BJ (cell line): ENCODE results near the gene COG1. TPM values are rescaled to one million over a fixed set of nuclear protein-coding genes. Genes with fewer than 3 reads are reported as not detected.

ENCODE experiments used
- CTCF ChIA-PET: fragments of 350-600 bp; formaldehyde crosslinking; extraction: SDS; loops from one replicate; lab custom pipeline; 2021; ENCODE audit warnings: antibody characterized with exemption, inconsistent platforms; lab: Yijun Ruan, JAX
- POLR2A ChIA-PET: fragments of 300-600 bp; sonication (Branson Sonifier 250); formaldehyde crosslinking; extraction: SDS; loops from one replicate; lab custom pipeline; 2021; ENCODE audit warnings: antibody characterized with exemption; lab: Charles Lee
- DNase-seq: peaks from one replicate; pipeline ENCODE4 v3.0.0-alpha.2; 2011; ENCODE audit warnings: low read depth
- H3K27me3 ChIP-seq: 2 replicates; pipeline ENCODE4 v1.6.0; 2011; ENCODE audit warnings: low read length; ENCODE audit not compliant: control insufficient read depth, insufficient read depth
- H3K36me3 ChIP-seq: 2 replicates; pipeline ENCODE4 v1.5.1; 2011; ENCODE audit warnings: low read length; ENCODE audit not compliant: control insufficient read depth, insufficient read depth
- H3K4me3 ChIP-seq: 2 replicates; pipeline ENCODE4 v1.5.1; 2011; ENCODE audit warnings: low read depth, mild to moderate bottlenecking, control low read depth, low read length
- polyA plus RNA-seq: library from polyadenylated mRNA; depleted of rRNA; stranded (reverse); fragments of >200 nt; gene quantifications from 2 replicates; pipeline ENCODE4 v1.2.3, GENCODE V29; 2011
- TF ChIP-seq, protein P1 (sequence below): IDR thresholded peaks from 2 replicates; pipeline ENCODE4 v1.5.1; 2011; ENCODE audit warnings: low read depth, mild to moderate bottlenecking, control low read depth, inconsistent platforms, low read length, moderate library complexity; ENCODE audit not compliant: insufficient read depth

The COG1 gene
- polyA plus RNA-seq, 1 experiment, result 54.9 TPM

DNA sequence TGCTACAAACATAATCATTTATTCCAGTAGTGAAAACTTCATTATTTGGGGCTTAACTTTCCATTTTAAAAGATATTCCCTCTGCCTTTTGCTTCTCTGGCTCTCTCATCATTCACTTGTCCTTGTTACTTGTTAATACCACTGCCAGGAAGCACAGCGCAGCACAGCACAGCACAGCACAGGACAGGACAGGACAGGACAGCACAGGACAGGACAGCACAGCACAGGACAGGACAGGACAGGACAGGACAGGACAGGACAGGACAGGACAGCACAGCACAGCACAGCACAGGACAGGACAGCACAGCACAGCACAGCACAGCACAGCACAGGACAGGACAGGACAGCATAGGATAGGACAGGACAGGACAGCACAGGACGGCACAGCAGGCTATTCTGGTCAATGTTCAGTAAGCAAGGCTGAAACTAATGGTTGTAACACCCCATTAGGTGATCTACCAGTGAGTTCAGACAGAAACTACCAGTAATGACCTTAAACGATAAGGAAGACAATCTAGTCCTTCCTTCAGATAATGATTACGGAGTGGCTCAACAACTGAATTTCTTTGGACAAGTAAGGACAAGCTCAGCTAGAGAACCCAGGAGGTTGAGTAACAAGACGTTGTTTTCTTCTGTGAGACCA lies 31.9 kb downstream of the COG1 start:
- TF ChIP-seq, protein P1, sequence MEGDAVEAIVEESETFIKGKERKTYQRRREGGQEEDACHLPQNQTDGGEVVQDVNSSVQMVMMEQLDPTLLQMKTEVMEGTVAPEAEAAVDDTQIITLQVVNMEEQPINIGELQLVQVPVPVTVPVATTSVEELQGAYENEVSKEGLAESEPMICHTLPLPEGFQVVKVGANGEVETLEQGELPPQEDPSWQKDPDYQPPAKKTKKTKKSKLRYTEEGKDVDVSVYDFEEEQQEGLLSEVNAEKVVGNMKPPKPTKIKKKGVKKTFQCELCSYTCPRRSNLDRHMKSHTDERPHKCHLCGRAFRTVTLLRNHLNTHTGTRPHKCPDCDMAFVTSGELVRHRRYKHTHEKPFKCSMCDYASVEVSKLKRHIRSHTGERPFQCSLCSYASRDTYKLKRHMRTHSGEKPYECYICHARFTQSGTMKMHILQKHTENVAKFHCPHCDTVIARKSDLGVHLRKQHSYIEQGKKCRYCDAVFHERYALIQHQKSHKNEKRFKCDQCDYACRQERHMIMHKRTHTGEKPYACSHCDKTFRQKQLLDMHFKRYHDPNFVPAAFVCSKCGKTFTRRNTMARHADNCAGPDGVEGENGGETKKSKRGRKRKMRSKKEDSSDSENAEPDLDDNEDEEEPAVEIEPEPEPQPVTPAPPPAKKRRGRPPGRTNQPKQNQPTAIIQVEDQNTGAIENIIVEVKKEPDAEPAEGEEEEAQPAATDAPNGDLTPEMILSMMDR, result no peak
- H3K27me3 ChIP-seq, result no peaks in the 10 kb centered on the region
- no peak overlapping the region for H3K4me3 ChIP-seq
- DNase-seq, result no peak
- CTCF ChIA-PET, result no interaction called here
- H3K36me3 ChIP-seq, result no peaks in the 10 kb centered on the region
- POLR2A ChIA-PET, result no interaction called here

GRCh38 chr17:73226556-73227172 lies 33.8 kb downstream of the COG1 start:
- no peak overlapping the region for H3K4me3 ChIP-seq
- TF ChIP-seq, protein P1, result no peak
- DNase-seq, result no peak
- ChIA-PET CTCF (interaction anchor here (1.1 to 1.9 kb wide), 3 partner anchors 11 to 32 kb away, joined by 3 to 5 read pairs (median 4); no protein-coding TSS in a partner anchor), POLR2A (interaction anchor here (0.7 kb wide), 1 partner anchor 155 kb away, joined by 3 read pairs; no protein-coding TSS in a partner anchor)
- no peaks in the 10 kb centered on the region for H3K36me3 ChIP-seq
- H3K27me3 ChIP-seq, result no peaks in the 10 kb centered on the region

DNA sequence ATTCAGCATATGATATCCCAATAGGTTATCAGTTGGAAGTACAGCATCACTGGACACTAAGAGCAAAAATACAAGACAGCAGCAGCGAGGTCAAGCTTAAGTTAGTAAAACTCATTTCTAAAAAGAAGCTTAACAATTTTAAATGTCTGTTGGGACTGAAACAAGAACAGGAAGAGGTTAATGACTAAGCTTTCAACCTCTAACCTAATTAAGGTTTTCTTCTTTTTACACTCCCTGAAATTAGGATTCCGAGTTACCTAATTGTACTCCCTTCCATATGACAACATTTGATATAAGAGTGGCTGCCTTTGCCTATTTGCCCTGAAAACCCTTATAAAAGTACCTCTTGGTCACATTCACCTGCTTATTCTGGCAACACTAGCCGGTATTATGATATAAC lies 34.5 kb downstream of the COG1 start:
- Histone ChIP-seq H3K27me3 (no peaks in the 10 kb centered on the region), H3K36me3 (no peaks in the 10 kb centered on the region), H3K4me3 (no peak overlapping the region)
- TF ChIP-seq, protein P1, result no peak
- CTCF ChIA-PET, result interaction anchor here (1.7 to 1.9 kb wide), 3 partner anchors 11 to 670 kb away, joined by 4 to 5 read pairs (median 5); no protein-coding TSS in a partner anchor
- no peak for DNase-seq
- POLR2A ChIA-PET, result no interaction called here

GRCh38 chr17:73227944-73228343 lies 35.1 kb downstream of the COG1 start:
- ChIA-PET CTCF (interaction anchor here (1.2 to 1.9 kb wide), 6 partner anchors 12 to 671 kb away, joined by 4 to 7 read pairs (median 5); no protein-coding TSS in a partner anchor), POLR2A (no interaction called here)
- TF ChIP-seq, protein P1, result no peak
- Histone ChIP-seq H3K4me3 (no peak overlapping the region), H3K36me3 (no peaks in the 10 kb centered on the region), H3K27me3 (no peaks in the 10 kb centered on the region)
- no peak for DNase-seq

GRCh38 chr17:73228748-73229236 lies 35.9 kb downstream of the COG1 start:
- CTCF ChIA-PET, result interaction anchor here (0.7 to 1.9 kb wide), 8 partner anchors 17 to 672 kb away, joined by 3 to 7 read pairs (median 4); no protein-coding TSS in a partner anchor
- Histone ChIP-seq H3K27me3 (no peaks in the 10 kb centered on the region), H3K4me3 (no peak overlapping the region), H3K36me3 (no peaks in the 10 kb centered on the region)
- DNase-seq, result peak; percentile 47
- POLR2A ChIA-PET, result no interaction called here
- TF ChIP-seq, protein P1, result no peak
